ENCODE measurements around the gene CDR2L.
"Not testable (repeated sequence)": the region's sequence is repeated elsewhere in the genome, so short reads cannot be mapped to it uniquely, and the experiment has no call there.

Gene CDR2L

DNA sequence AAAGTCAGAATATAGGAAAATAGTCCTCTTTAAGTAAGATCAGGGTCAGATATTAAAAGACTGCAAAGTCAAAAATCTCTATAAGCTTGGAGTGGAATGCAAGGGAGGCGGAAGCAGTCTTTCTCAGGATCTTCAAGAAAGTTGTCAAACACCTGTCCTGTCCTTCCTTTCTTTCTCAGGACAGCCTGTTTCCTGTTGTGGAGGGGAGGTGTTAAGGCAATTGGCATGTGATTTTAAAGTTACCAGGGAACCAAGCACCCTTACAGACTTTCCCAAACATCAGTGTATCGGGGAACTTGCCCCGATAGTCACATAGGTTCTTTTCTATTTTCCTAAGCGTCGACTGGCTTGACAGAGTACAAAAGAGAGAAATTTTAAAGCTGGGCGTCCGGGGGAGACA, 57.3 kb downstream of the CDR2L start:
- DNase-seq (ENCODE audit: low read depth), result no peak

DNA sequence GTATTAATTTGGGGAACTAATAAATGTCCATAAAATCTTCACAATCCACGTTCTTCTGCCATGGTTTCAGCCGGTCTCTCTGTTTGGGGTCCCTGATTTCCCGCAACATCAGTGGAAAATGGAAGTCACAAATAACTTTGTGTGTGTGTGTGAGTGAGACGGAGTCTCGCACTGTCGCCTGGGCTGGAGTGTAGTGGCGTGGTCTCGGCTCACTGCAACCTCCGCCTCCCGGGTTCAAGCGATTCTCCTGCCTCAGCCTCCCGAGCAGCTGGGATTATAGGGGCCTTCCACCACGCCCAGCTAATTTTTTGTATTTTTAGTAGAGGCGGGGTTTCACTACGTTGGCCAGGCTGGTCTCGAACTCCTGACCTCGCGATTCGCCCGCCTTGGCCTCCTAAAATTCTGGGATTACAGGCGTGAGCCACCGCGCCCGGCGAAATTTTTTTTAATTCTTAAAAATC, 58.5 kb downstream of the CDR2L start:
- not testable (repeated sequence) for DNase-seq (ENCODE audit: low read depth)

DNA sequence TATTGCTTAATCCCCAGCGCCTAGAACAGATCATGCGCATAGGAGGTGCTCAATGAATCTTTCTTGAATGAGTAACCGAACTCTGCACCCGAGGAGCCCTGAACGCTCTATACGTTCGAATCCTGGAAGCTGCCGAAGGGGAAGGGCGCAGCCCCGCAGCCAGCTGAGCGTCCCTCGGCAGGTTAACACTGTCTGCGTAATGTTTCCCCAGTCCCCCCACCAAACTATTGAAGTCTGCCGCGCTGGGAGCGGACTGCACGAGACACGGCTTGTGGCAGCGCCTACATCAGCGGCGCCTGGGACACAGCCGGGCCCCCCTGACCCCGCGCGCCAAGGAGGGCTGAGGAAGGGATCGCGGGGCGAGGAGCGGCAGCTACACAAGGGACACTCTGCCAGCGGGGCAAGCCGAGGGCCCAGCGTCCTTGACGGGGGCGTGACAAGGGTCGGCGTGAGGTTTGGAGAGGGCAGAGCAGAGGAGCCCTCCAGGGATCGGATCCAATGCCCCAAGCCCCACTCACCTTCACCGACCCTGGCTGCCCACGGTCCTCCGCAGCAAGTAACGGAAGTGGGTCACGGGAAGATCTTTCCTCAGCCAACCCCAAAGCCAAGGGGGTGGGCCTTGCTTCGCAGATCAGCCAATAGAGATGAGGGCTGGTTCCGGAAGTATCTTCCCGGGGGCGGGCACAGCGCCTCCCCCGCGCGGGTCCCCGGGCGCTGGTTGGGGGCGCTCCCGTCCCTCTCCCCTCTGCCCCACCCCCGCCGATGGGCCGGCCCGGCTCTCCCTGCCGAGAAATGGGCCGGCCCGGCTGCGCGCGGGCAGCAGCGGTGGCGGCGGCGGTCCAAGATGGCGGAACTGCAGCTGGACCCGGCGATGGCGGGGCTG, 59.2 kb downstream of the CDR2L start, which contains the start of the genes ATP5PD and KCTD2:
Gene ATP5PD, minus strand, starts transcription at position 563 of the 883 bp plus-strand sequence. CDS start 4,319 bp downstream, outside the sequence.
Gene KCTD2, plus strand, starts transcription at position 819 of the 883 bp plus-strand sequence. Its CDS starts 26 bp downstream, at position 845.
- DNase-seq (ENCODE audit: low read depth), result peak; percentile 95

DNA sequence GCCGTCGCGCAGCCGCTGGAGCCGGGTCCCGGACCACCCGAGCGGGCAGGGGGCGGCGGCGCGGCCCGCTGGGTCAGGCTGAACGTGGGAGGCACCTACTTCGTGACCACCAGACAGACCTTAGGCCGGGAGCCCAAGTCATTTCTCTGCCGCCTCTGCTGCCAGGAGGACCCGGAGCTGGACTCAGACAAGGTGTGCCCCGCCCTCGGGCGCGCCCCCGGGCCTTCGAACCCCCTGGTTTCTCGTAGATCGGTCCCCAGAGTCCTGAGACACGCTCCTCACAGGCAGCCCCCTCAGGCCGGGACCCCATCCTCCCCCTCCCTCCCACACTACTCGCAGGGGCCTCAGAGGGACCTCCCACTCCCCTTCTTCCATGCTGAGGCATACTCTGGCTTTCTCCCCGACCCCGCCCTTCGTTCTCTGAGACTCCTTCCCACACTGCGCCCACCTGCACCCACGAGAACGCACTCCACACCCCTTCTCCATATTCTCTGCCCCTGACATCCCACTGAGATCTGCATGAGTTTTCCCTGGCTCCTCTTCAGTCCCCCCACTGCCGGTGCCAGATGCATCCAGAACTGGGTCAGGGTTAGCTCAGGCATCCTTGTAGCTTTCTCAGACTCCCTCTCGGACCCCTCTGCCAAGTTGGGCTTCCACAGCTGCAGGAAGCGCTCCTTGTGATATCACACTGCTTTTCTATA, 60.1 kb downstream of the CDR2L start:
- no peak for DNase-seq (ENCODE audit: low read depth)

DNA sequence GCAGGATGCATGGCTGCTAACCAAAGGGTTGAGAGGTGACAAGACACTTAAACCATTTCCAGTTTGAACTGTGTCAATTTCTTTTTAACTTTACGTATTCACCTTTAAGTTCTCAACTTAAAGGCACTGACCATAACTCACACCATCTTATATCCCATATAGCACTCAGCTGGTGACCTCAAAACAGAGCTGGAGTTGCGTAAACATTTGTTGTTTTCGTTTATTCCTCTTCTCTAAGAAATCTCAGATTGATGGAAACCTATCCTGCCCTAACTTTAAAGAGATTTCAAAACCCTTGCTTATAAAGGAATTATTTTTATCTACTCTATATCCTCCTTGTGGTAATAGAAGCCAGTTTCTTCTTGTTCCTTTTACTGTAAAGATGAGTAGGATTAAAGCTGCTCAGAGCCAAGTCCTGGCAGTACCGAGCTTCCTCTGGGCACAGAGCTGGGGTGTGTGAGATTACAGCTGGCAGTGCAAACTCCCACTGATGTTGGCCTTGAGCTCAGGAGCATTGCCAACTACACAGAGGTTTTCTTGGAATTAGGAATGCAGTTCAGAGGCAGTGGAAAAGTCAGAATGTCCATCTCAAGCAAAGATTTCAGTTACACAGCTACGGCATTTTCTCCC, 60.9 kb downstream of the CDR2L start:
- no peak for DNase-seq (ENCODE audit: low read depth)

DNA sequence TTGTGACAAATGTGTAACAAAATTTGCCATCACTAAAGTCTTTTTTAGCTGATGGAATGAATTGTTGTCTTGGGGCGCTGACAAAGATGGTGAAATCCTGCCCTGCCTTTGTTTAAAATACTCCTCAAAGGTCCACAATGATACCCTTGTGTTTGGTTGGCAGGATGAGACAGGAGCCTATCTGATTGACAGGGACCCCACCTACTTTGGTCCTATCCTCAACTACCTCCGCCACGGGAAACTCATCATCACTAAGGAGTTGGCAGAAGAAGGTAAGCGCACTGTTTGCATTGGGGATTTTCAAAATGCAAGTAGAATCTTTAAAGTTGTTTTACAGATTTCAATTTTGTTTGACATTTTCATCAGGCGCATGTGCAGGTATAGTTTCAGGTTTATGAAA, 61.6 kb downstream of the CDR2L start:
- DNase-seq (ENCODE audit: low read depth), result no peak

DNA sequence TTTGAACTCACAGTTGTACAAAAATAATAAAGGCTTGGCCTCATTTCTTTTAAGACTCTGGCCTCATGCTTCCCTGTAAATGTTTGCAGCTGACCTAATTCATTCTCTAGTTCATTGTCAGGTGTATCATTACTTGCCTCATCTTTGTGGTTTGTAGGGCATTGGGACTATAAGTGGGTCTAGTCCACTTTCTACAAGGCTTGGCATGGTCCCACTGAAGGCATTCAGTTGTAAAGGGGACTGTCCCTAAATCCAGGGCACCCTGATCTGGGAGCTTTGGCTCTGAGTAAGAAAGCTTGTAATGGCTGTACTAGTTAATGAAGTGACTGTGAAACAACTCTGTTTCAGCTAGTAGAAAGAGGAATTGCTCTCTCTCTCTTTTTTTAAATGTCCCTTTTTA, 62.3 kb downstream of the CDR2L start:
- DNase-seq (ENCODE audit: low read depth), result no peak

DNA sequence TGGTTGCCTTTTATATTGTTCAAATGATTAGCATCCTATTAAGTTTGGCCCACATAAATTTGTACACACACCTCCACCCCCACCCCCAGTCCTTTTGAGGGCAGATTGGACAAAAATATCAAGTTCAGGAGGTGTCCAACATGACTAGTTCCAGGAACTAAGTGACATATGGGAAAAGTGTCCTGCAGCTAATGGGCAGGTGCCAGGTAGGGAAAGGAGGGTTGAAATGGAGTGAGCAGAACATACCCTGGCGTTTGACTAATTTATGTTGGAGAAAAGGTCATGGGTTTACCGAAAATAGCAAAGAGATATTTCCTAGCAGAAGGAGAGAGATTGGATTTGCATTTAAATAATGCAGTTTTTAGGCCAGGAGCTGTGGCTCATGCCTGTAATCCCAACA, 64.5 kb downstream of the CDR2L start:
- no peak for DNase-seq (ENCODE audit: low read depth)

Measured in activated T-cell treated with anti-CD3 and anti-CD28 coated beads for 48 hours (primary cell).